Measurements from ENCODE around the gene SBK2. TPM values are rescaled to one million over a fixed set of nuclear protein-coding genes. Genes with fewer than 3 reads are reported as not detected.

SBK2 gene
- total RNA-seq, 4 donors from 2014 or later, result not detected

- intact Hi-C loops (cut with DNase I), result loop anchor here (1.0 to 5.0 kb wide), 2 partner anchors 36 to 361 kb away; no protein-coding TSS in a partner anchor
- peaks cover 0 to 30% (median 25%) of the 10 kb centered on the region in 4 donors for H3K36me3 ChIP-seq
- peak in 1 of 2 donors; percentile 76 for TF ChIP-seq POLR2AphosphoS5 (IDR thresholded peaks at IDR 0.05)
- TF ChIP-seq EP300 (IDR thresholded peaks at IDR 0.05), result no peak
- TF ChIP-seq CTCF (IDR thresholded peaks at IDR 0.05), result peak; percentile 99 to 100 (median 99)
- peak overlapping the region; percentile 78 to 90 (median 86) for H3K27ac ChIP-seq (replicated peaks in 1 of 4)
- WGBS, result 15% methylated on average over 45 of the region's 64 CpGs
- H3K9me3 ChIP-seq, result no peaks in the 10 kb centered on the region
- H3K27me3 ChIP-seq, result no peaks in the 10 kb centered on the region
- H3K4me3 ChIP-seq, result peak overlapping the region; percentile 57 to 62 (median 61)
- peak; percentile 98 for DNase-seq (ENCODE audit: extremely low spot score)
- H3K4me1 ChIP-seq, result peaks cover 8 to 22% (median 14%) of the 10 kb centered on the region in 4 donors
Measured at GRCh38 chr19:55503502-55504251, 33.3 kb downstream of the SBK2 start.

GRCh38 chr19:55503157-55503501 is 33.8 kb downstream of the SBK2 start:
- Histone ChIP-seq H3K4me3 (peak overlapping the region in 1 of 4 donors; percentile 62), H3K27me3 (peaks cover 0 to 2% (median 0%) of the 10 kb centered on the region in 4 donors), H3K27ac (replicated peaks in 1 of 4) (peak overlapping the region in 1 of 4 donors; percentile 85), H3K36me3 (peaks cover 0 to 30% (median 26%) of the 10 kb centered on the region in 4 donors), H3K4me1 (peaks cover 8 to 27% (median 17%) of the 10 kb centered on the region in 4 donors), H3K9me3 (no peaks in the 10 kb centered on the region)
- no peak for DNase-seq (ENCODE audit: extremely low spot score)
- TF ChIP-seq POLR2A (IDR thresholded peaks at IDR 0.05; ENCODE audit: low read depth) (no peak), CTCF (IDR thresholded peaks at IDR 0.05) (no peak), EP300 (IDR thresholded peaks at IDR 0.05) (no peak), POLR2AphosphoS5 (IDR thresholded peaks at IDR 0.05) (no peak)
- intact Hi-C loops (cut with DNase I), result loop anchor here (5.0 kb wide), 1 partner anchor 361 kb away; no protein-coding TSS in a partner anchor
- WGBS, result 77% methylated on average over 17 of the region's 17 CpGs

GRCh38 chr19:55502197-55502952 is 34.6 kb downstream of the SBK2 start:
- intact Hi-C loops (cut with DNase I), result loop anchor here (5.0 kb wide), 1 partner anchor 360 kb away; no protein-coding TSS in a partner anchor
- Histone ChIP-seq H3K27ac (replicated peaks in 1 of 4) (no peak overlapping the region), H3K4me3 (no peak overlapping the region), H3K9me3 (no peaks in the 10 kb centered on the region), H3K36me3 (peaks cover 0 to 33% (median 26%) of the 10 kb centered on the region in 4 donors), H3K27me3 (peaks cover 0 to 3% (median 0%) of the 10 kb centered on the region in 4 donors), H3K4me1 (peaks cover 8 to 31% (median 17%) of the 10 kb centered on the region in 4 donors)
- TF ChIP-seq EP300 (IDR thresholded peaks at IDR 0.05) (no peak), CTCF (IDR thresholded peaks at IDR 0.05) (no peak), POLR2AphosphoS5 (IDR thresholded peaks at IDR 0.05) (no peak)
- no peak for DNase-seq (ENCODE audit: extremely low spot score)
- WGBS, result 91% methylated on average over 9 of the region's 9 CpGs

- peaks cover 0 to 3% (median 0%) of the 10 kb centered on the region in 4 donors for H3K27me3 ChIP-seq
- WGBS, result 88% methylated on average over 18 of the region's 26 CpGs
- no peak for TF ChIP-seq POLR2A (IDR thresholded peaks at IDR 0.05; ENCODE audit: low read depth)
- no peak for TF ChIP-seq POLR2AphosphoS5 (IDR thresholded peaks at IDR 0.05)
- TF ChIP-seq EP300 (IDR thresholded peaks at IDR 0.05), result no peak
- no peak for TF ChIP-seq CTCF (IDR thresholded peaks at IDR 0.05)
- intact Hi-C loops (cut with DNase I), result loop anchor here (5.0 kb wide), 1 partner anchor 358 kb away; no protein-coding TSS in a partner anchor
- H3K4me1 ChIP-seq, result peaks cover 8 to 33% (median 17%) of the 10 kb centered on the region in 4 donors
- peaks cover 0 to 33% (median 27%) of the 10 kb centered on the region in 4 donors for H3K36me3 ChIP-seq
- DNase-seq (ENCODE audit: extremely low spot score), result no peak
- H3K27ac ChIP-seq (replicated peaks in 1 of 4), result no peak overlapping the region
- H3K4me3 ChIP-seq, result no peak overlapping the region
- H3K9me3 ChIP-seq, result no peaks in the 10 kb centered on the region
Measured at GRCh38 chr19:55500368-55500952, 36.5 kb downstream of the SBK2 start.
